ENCODE data around the gene DNM3.

GRCh38 chr1:171871848-171872247 lies 30.6 kb downstream of the DNM3 start:
- TF ChIP-seq REST (IDR thresholded peaks at IDR 0.05; ENCODE audit: borderline replicate concordance) (no peak), REST (CRISPR knock-in tag; IDR thresholded peaks at IDR 0.05; ENCODE audit: low read depth) (no peak), HDGF (IDR thresholded peaks at IDR 0.05) (no peak), PREB (CRISPR knock-in tag; IDR thresholded peaks at IDR 0.05) (no peak), BCLAF1 (IDR thresholded peaks at IDR 0.05; ENCODE audit: borderline replicate concordance in 1 of 2, control insufficient read depth in 1 of 2, low read depth in 2 of 2, low read length in 1 of 2) (no peak), ELF4 (CRISPR knock-in tag; IDR thresholded peaks at IDR 0.05) (no peak)
